Measurements from ENCODE around the gene ZCCHC14. TPM values are rescaled to one million over a fixed set of nuclear protein-coding genes. Genes with fewer than 3 reads are reported as not detected.

The ZCCHC14 gene
- total and polyA plus RNA-seq, 4 experiments from 2014 or later, result 0.21 to 25.1 (median 11.9) TPM

GRCh38 chr16:87358250-87358649 is 134.6 kb downstream of the ZCCHC14 start:
- no peaks in the 10 kb centered on the region for H3K27me3 Mint-ChIP-seq
- no peak for DNase-seq
- no peaks in the 10 kb centered on the region for H3K9me3 Mint-ChIP-seq
- Histone ChIP-seq H3K4me3 (ENCODE audit: low read length in 2 of 2) (no peak overlapping the region), H3K36me3 (ENCODE audit: insufficient read depth, low read length) (peaks cover 38% of the 10 kb centered on the region), H3K27ac (ENCODE audit: low read depth, low read length) (no peak overlapping the region), H3K9me3 (ENCODE audit: control insufficient read depth in 1 of 2, low read length in 2 of 2) (no peaks in the 10 kb centered on the region), H3K4me1 (ENCODE audit: insufficient read depth, low read length) (no peaks in the 10 kb centered on the region), H3K27me3 (ENCODE audit: insufficient read depth, low read length) (no peaks in the 10 kb centered on the region)
- POLR2A ChIA-PET (ENCODE audit: partially characterized antibody), result interaction anchor here (0.6 kb wide), 1 partner anchor 802 kb away, joined by 3 read pairs; no protein-coding TSS in a partner anchor
- H3K27ac Mint-ChIP-seq, result peak overlapping the region in 1 of 7 donors; percentile 12
- intact Hi-C loops (cut with micrococcal nuclease), result no loop called here
- CTCF ChIA-PET (ENCODE audit: partially characterized antibody), result interaction anchor here (1.4 kb wide), 1 partner anchor 33 kb away, joined by 3 read pairs; no protein-coding TSS in a partner anchor
- H3K4me3 Mint-ChIP-seq, result no peak overlapping the region
- H3K4me1 Mint-ChIP-seq, result peaks cover under 1 to 8% (median 5%) of the 10 kb centered on the region in 4 donors
- H3K36me3 Mint-ChIP-seq, result peaks cover 28 to 49% of the 10 kb centered on the region in 2 donors

- H3K4me3 Mint-ChIP-seq, result no peak overlapping the region
- Histone ChIP-seq H3K27ac (ENCODE audit: low read depth, low read length) (no peak overlapping the region), H3K4me1 (ENCODE audit: insufficient read depth, low read length) (no peaks in the 10 kb centered on the region), H3K9me3 (ENCODE audit: control insufficient read depth in 1 of 2, low read length in 2 of 2) (no peaks in the 10 kb centered on the region), H3K27me3 (ENCODE audit: insufficient read depth, low read length) (no peaks in the 10 kb centered on the region), H3K36me3 (ENCODE audit: insufficient read depth, low read length) (peaks cover 29% of the 10 kb centered on the region), H3K4me3 (ENCODE audit: low read length in 2 of 2) (no peak overlapping the region)
- DNase-seq, result no peak
- no peaks in the 10 kb centered on the region for H3K27me3 Mint-ChIP-seq
- ChIA-PET CTCF (ENCODE audit: partially characterized antibody) (interaction anchor here (1.2 kb wide), 1 partner anchor 38 kb away, joined by 3 read pairs; no protein-coding TSS in a partner anchor), POLR2A (ENCODE audit: partially characterized antibody) (no interaction called here)
- H3K9me3 Mint-ChIP-seq, result no peaks in the 10 kb centered on the region
- intact Hi-C loops (cut with micrococcal nuclease), result no loop called here
- peaks cover 0 to 11% (median 5%) of the 10 kb centered on the region in 4 donors for H3K4me1 Mint-ChIP-seq
- peaks cover 25 to 48% of the 10 kb centered on the region in 2 donors for H3K36me3 Mint-ChIP-seq
- peak overlapping the region in 2 of 7 donors; percentile 38 to 60 for H3K27ac Mint-ChIP-seq
Measured at GRCh38 chr16:87356491-87356853, 136.4 kb downstream of the ZCCHC14 start.

Other genes with a start within 250 kb of the ZCCHC14 start
- gene C16orf95, start 175.6 kb downstream of the ZCCHC14 start, total RNA-seq, result 1 to 10 TPM; 1.6 TPM
- gene C16orf95, start 175.6 kb downstream of the ZCCHC14 start, polyA plus RNA-seq, result 1 to 10 TPM; 1.4 to 2.4 TPM
- 10 to 100 TPM; 44.2 to 44.6 TPM for gene FBXO31, start 109.2 kb downstream of the ZCCHC14 start, total RNA-seq
- gene FBXO31, start 109.2 kb downstream of the ZCCHC14 start, polyA plus RNA-seq, result 10 to 100 TPM; 22.9 to 24.8 TPM
- gene MAP1LC3B, start 100.7 kb downstream of the ZCCHC14 start, total RNA-seq, result 10 to 100 TPM; 67.2 to 72.1 TPM
- 100 to 1,000 TPM; 133 to 172 TPM for gene MAP1LC3B, start 100.7 kb downstream of the ZCCHC14 start, polyA plus RNA-seq
- under 1 TPM in 1 of 2 experiments, not detected in 1; 0.09 TPM for gene JPH3, start 109.5 kb upstream of the ZCCHC14 start, total RNA-seq
- not detected for gene JPH3, start 109.5 kb upstream of the ZCCHC14 start, polyA plus RNA-seq